ENCODE results near the gene HHAT. TPM values are rescaled to one million over a fixed set of nuclear protein-coding genes. Genes with fewer than 3 reads are reported as not detected.

Gene HHAT
- total RNA-seq, 1 donor from 2014 or later = 6.9 TPM

GRCh38 chr1:210663730-210664573 is 335.2 kb downstream of the HHAT start:
- no peak overlapping the region for H3K4me3 Mint-ChIP-seq
- H3K36me3 Mint-ChIP-seq (ENCODE audit: low read depth) = no peaks in the 10 kb centered on the region
- H3K27me3 Mint-ChIP-seq (ENCODE audit: low read depth) = no peaks in the 10 kb centered on the region
- TF ChIP-seq CTCF (conservative IDR thresholded peaks at IDR 0.05) = no peak
- no peaks in the 10 kb centered on the region for H3K4me1 Mint-ChIP-seq
- no peaks in the 10 kb centered on the region for H3K9me3 Mint-ChIP-seq
- DNase-seq (ENCODE audit: low read depth, low spot score) = no peak
- H3K27ac Mint-ChIP-seq (ENCODE audit: unreplicated experiment) = peak overlapping the region; percentile 5

DNA sequence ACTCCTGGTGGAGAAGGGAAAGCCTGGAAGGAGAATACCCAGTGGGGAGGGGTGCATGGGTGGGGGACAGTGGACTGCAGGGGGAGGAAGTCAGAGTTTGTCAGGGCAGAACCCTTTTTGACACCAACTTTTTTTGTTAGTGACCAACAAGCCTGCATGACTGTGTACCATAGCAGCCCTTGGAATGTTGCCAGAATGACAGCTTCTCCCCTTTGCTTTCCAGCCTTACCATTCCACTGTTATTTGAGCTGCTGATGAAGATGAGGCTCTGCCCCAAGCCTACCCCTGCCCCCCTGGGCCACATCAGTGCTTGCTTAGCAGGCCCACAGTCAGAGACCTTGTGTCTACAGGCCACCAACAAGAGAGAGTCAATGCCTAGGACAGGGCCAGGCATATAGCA is 341.2 kb downstream of the HHAT start:
- no peak for DNase-seq (ENCODE audit: low read depth, low spot score)

GRCh38 chr1:210674151-210674550 is 345.4 kb downstream of the HHAT start:
- H3K36me3 Mint-ChIP-seq (ENCODE audit: low read depth) = no peaks in the 10 kb centered on the region
- DNase-seq (ENCODE audit: low read depth, low spot score) = no peak
- H3K4me1 Mint-ChIP-seq = no peaks in the 10 kb centered on the region
- H3K4me3 Mint-ChIP-seq = no peak overlapping the region
- TF ChIP-seq CTCF (conservative IDR thresholded peaks at IDR 0.05) = no peak
- no peaks in the 10 kb centered on the region for H3K9me3 Mint-ChIP-seq
- no peak overlapping the region for H3K27ac Mint-ChIP-seq (ENCODE audit: unreplicated experiment)
- no peaks in the 10 kb centered on the region for H3K27me3 Mint-ChIP-seq (ENCODE audit: low read depth)

More for the DNA sequence above, 341.2 kb downstream of the HHAT start:
- Mint-ChIP-seq H3K27me3 (ENCODE audit: low read depth) (no peaks in the 10 kb centered on the region), H3K36me3 (ENCODE audit: low read depth) (no peaks in the 10 kb centered on the region), H3K4me1 (no peaks in the 10 kb centered on the region), H3K9me3 (no peaks in the 10 kb centered on the region), H3K4me3 (no peak overlapping the region), H3K27ac (ENCODE audit: unreplicated experiment) (no peak overlapping the region)
- TF ChIP-seq CTCF (conservative IDR thresholded peaks at IDR 0.05) = no peak

DNA sequence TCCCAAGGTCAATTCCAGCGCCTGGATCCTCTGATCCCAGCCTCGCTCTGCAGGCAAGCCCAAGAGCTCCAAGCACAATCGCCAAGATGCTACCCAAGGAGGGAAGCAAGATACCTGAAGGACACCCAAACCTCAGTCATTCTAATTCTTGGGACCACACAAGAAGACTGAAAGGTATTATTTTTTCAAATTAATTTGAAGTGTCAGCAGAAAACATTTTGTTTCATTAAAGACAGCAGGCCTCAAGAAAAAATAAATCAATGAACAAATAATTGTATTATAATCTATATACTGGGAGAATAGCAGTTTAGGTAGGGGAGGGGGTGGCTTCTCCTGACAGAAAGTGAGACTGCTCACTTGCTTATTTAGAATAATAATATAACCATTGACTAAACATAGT is 347.8 kb downstream of the HHAT start:
- Mint-ChIP-seq H3K4me3 (no peak overlapping the region), H3K27ac (ENCODE audit: unreplicated experiment) (no peak overlapping the region), H3K9me3 (no peaks in the 10 kb centered on the region), H3K27me3 (ENCODE audit: low read depth) (no peaks in the 10 kb centered on the region), H3K36me3 (ENCODE audit: low read depth) (no peaks in the 10 kb centered on the region), H3K4me1 (no peaks in the 10 kb centered on the region)
- TF ChIP-seq CTCF (conservative IDR thresholded peaks at IDR 0.05) = no peak
- no peak for DNase-seq (ENCODE audit: low read depth, low spot score)

- no peak for DNase-seq (ENCODE audit: low read depth, low spot score)
- H3K36me3 Mint-ChIP-seq (ENCODE audit: low read depth) = no peaks in the 10 kb centered on the region
- no peak for TF ChIP-seq CTCF (conservative IDR thresholded peaks at IDR 0.05)
- H3K27ac Mint-ChIP-seq (ENCODE audit: unreplicated experiment) = no peak overlapping the region
- H3K4me1 Mint-ChIP-seq = no peaks in the 10 kb centered on the region
- no peaks in the 10 kb centered on the region for H3K9me3 Mint-ChIP-seq
- H3K4me3 Mint-ChIP-seq = no peak overlapping the region
- no peaks in the 10 kb centered on the region for H3K27me3 Mint-ChIP-seq (ENCODE audit: low read depth)
Measured at GRCh38 chr1:210677533-210677932, 348.8 kb downstream of the HHAT start.

Data from neural crest cell (in vitro differentiated cells).